Stomach smooth muscle (tissue), 2 donors: ENCODE data around the gene BMP10.

Experiments used
- H3K27ac ChIP-seq: one replicate; pipeline ENCODE4 v1.7.0; 2013; ENCODE audit warnings: mild to moderate bottlenecking, low read length, inconsistent platforms
- H3K27me3 ChIP-seq, 2 donors: one replicate each; pipeline ENCODE4 v1.7.0; 2013; ENCODE audit warnings: low read length in 2 of 2; ENCODE audit not compliant: insufficient read depth in 2 of 2, control insufficient read depth in 1 of 2
- H3K36me3 ChIP-seq, 2 donors: one replicate each; pipeline ENCODE4 v1.7.0; 2013; ENCODE audit warnings: low read length in 2 of 2; ENCODE audit not compliant: control insufficient read depth in 2 of 2, insufficient read depth in 2 of 2
- H3K4me1 ChIP-seq: one replicate; pipeline ENCODE4 v1.7.0; 2013; ENCODE audit warnings: low read length; ENCODE audit not compliant: control insufficient read depth, insufficient read depth
- H3K4me3 ChIP-seq, 2 donors: one replicate each; pipeline ENCODE4 v1.7.0; 2013; ENCODE audit warnings: low read length in 2 of 2
- H3K9ac ChIP-seq, 2 donors: one replicate each; pipeline ENCODE4 v1.7.0; 2013; ENCODE audit warnings: low read length in 2 of 2, mild to moderate bottlenecking in 1 of 2
- H3K9me3 ChIP-seq, 2 donors: one replicate each; pipeline ENCODE4 v1.7.0; 2013; ENCODE audit warnings: low read length in 2 of 2; ENCODE audit not compliant: control insufficient read depth in 2 of 2
- donor health status: healthy.
- donor health status: Pancreatic carcinoma.

Gene BMP10, protein sequence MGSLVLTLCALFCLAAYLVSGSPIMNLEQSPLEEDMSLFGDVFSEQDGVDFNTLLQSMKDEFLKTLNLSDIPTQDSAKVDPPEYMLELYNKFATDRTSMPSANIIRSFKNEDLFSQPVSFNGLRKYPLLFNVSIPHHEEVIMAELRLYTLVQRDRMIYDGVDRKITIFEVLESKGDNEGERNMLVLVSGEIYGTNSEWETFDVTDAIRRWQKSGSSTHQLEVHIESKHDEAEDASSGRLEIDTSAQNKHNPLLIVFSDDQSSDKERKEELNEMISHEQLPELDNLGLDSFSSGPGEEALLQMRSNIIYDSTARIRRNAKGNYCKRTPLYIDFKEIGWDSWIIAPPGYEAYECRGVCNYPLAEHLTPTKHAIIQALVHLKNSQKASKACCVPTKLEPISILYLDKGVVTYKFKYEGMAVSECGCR

DNA sequence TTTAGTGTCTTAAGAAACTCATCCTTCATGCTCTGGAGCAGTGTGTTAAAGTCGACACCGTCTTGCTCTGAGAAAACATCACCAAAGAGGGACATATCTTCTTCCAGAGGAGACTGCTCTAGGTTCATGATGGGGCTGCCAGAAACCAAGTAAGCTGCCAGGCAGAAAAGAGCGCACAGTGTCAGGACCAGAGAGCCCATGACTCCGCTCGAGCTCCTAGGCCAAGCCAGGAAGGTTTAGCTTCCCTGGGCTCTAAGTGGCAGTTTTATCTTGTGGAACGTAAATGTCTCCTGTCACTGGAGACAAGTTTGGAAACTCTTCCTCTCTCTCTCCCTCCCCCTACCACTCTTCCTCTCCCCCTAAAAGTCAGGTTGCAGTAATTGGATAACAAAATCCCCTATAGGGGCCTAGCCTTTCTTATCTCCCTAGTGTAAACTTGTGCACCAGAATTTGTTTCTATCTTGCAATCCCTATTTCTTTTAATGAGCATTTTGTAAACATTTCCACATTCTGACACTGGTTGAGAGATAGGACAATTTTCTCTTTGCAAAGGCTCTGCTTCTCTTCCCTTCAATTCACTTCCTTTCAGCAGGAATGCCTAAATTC is at the start of gene BMP10:
BMP10 (minus strand) TSS at position 239 of the 606 bp plus-strand sequence; CDS start at position 200, 39 bp downstream.
- no peak within 1 kb of the TSS for H3K27ac ChIP-seq
- no peaks in the 10 kb centered on the region for H3K27me3 ChIP-seq

DNA sequence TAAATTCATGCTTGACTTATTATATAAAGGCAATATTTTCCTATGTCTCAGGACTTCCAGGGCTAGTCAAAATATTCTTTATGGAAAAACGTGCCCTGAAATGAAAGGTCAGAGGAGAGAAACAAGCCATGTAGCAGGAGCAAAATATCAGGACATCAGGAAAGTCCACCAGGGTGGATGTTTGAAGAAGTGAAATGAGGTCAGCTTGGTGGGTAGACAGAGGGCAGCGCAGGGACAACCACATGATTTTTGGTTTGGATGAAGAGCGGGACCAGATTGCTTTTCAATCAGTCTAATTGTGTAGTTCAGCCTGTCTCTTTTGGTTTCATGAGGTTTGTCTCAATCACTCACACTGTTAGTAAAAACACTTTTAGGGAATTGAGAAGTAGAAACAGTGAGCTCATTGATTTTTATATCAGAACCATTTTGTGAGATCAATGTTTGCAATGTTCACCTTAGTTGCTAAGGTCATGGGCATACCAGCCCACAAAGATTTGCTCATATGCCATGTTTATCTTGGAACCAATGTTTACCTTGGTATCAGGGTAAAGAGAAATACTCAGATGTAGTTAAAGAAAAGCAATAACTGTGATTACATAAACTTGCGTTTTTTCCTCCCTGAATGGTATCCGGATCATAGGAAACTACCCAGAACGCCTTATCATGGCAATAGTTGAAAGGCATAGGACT is 49.4 kb upstream of the BMP10 start:
- Histone ChIP-seq H3K9ac (no peak overlapping the region), H3K4me1 (peaks cover 4% of the 10 kb centered on the region), H3K9me3 (no peaks in the 10 kb centered on the region), H3K27ac (no peak overlapping the region), H3K27me3 (no peaks in the 10 kb centered on the region), H3K4me3 (no peak overlapping the region), H3K36me3 (no peaks in the 10 kb centered on the region)

More for the DNA sequence above, at the start of gene BMP10:
- no peaks in the 10 kb centered on the region for H3K4me1 ChIP-seq
- H3K36me3 ChIP-seq: no peaks in the 10 kb centered on the region
- no peak within 1 kb of the TSS for H3K4me3 ChIP-seq
- no peak within 1 kb of the TSS for H3K9ac ChIP-seq
- H3K9me3 ChIP-seq: no peaks in the 10 kb centered on the region

DNA sequence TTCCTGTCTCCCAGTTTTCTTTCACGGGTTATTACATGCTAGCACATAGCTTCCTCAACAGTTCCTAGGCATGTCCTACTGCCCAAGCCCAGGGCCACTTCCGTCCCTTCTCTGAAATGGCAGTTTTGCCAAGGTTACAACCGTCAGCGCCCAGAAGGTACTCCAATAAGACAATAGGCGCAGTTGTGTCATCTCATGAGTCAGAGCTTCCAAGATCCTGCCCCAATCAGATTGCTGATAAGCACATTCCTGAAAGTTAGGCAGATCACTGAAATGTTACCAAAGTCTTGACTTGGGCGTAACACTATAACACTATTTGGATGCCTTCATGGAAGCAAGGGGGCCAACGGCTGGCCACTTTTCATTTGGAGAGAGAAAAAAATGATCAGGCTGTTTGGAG is 47.3 kb upstream of the BMP10 start:
- peaks cover 4% of the 10 kb centered on the region for H3K4me1 ChIP-seq
- H3K36me3 ChIP-seq: no peaks in the 10 kb centered on the region
- no peaks in the 10 kb centered on the region for H3K9me3 ChIP-seq
- no peak overlapping the region for H3K27ac ChIP-seq
- no peak overlapping the region for H3K4me3 ChIP-seq
- H3K9ac ChIP-seq: no peak overlapping the region
- no peaks in the 10 kb centered on the region for H3K27me3 ChIP-seq

DNA sequence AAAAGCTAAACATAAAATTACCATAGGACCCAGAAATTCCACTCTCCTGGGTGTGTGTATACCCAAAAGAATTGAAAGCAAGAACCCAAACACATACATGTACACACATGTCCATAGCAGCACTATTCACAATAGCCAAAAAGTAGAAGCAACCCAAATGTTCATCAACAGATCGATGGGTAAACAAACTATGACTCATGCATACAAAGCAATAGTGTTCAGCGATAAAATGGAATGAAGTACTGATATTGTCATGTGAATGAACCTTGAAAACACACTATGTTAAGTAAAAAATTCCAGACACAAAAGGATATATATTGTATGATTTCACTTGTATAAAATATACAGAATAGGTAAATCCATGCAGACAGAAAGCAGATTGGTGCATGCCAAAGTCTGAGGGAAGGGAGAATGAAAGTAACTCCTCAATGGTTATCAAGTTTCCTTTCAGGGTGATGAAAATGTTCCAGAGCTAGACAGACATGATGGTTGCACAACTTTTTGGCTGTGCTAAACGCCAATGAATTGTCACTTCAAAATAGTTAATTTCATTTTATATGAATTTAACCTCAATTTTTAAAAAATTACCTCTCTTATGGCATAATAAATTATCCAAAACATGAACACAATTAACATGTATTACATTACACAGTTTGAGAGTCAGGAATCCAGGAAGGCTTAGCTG is 46.0 kb upstream of the BMP10 start:
- H3K4me3 ChIP-seq: no peak overlapping the region
- no peaks in the 10 kb centered on the region for H3K27me3 ChIP-seq
- H3K9me3 ChIP-seq: no peaks in the 10 kb centered on the region
- no peak overlapping the region for H3K27ac ChIP-seq
- no peak overlapping the region for H3K9ac ChIP-seq
- peaks cover 4% of the 10 kb centered on the region for H3K4me1 ChIP-seq
- no peaks in the 10 kb centered on the region for H3K36me3 ChIP-seq

DNA sequence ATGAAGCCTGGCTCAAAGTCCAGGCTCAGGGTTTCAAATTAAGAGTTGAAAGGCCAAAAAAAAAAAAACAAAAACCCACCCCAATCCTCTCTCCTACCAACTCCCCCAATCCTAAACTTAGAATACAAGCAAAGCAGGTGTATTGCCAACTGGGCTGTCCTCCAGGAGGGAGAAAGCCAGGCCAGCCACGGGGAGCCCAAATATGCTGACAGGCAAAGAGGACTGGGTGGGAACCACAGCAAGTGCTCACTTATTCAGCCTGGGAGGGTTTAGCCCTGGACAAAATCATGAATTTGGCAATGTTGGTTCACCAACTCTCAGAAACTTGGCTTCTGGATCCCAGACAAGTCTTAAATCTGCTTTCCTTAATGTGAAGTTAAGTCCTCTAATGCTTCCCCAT is 45.0 kb upstream of the BMP10 start:
- Histone ChIP-seq H3K27ac (peak overlapping the region; percentile 12), H3K36me3 (no peaks in the 10 kb centered on the region), H3K27me3 (no peaks in the 10 kb centered on the region), H3K9me3 (no peaks in the 10 kb centered on the region), H3K4me1 (peaks cover 4% of the 10 kb centered on the region), H3K9ac (no peak overlapping the region), H3K4me3 (no peak overlapping the region)

DNA sequence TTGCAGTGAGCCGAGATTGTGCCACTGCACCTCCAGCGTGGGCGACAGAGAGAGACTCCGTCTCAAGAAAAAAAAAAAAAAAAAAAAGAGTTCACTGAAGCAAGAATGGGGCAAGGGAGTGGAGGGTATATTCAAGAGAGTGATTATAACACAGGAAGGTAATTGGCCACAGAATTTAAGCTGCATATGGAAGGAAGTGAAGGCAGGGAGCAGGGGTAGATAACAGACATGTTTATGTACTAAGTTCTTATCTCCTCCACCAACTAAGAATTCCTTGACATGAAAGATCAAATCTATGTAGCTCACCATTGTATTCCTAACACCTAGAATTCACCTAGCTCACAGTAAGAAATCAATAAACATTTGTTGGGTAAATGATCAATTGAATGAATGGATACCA is 44.2 kb upstream of the BMP10 start:
- H3K27ac ChIP-seq: no peak overlapping the region
- H3K4me1 ChIP-seq: peaks cover 4% of the 10 kb centered on the region

DNA sequence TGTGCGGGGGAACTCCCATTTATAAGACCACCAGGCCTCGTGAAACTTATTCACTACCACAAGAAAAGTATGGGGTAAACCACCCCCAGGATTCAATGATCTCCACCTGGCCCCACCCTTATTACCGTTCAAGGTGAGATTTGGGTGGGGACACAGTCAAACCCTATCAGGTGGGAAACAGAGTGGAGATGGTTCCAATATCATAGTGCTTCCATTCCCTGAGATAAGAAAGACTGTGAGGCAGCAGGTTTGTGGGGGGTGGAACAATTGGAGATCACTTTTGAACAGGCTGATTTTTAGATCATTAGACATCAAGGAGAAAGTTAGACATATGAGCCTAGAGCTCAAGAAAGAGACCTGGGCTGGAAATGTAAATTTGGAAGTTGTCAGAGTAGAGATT is 42.2 kb upstream of the BMP10 start:
- Histone ChIP-seq H3K4me1 (peaks cover 11% of the 10 kb centered on the region), H3K9ac (no peak overlapping the region), H3K4me3 (no peak overlapping the region), H3K27ac (no peak overlapping the region), H3K9me3 (no peaks in the 10 kb centered on the region), H3K27me3 (no peaks in the 10 kb centered on the region), H3K36me3 (no peaks in the 10 kb centered on the region)

More for the DNA sequence above, 44.2 kb upstream of the BMP10 start:
- Histone ChIP-seq H3K4me3 (no peak overlapping the region), H3K9ac (no peak overlapping the region), H3K36me3 (no peaks in the 10 kb centered on the region), H3K9me3 (no peaks in the 10 kb centered on the region), H3K27me3 (no peaks in the 10 kb centered on the region)

DNA sequence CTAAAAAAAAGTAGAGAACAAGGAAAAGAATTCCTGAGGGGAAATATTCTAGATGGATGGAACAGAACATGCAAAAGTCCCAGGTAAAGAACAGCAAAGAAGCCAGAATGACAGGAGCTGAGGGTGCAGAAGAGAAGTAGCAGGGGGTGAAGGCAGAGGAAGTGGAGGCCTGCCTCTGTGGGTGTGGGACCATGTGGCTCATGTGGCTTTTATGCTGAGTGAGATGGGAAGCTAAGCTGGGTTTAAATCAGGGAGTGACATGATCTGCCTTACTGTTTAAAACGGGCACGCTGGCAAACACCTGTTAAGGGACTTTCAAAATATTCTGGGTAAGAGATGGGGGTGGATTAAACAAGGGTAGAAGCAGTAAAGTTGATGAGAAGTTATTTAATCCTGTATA is 41.5 kb upstream of the BMP10 start:
- H3K27me3 ChIP-seq: no peaks in the 10 kb centered on the region
- peaks cover 14% of the 10 kb centered on the region for H3K4me1 ChIP-seq
- no peaks in the 10 kb centered on the region for H3K36me3 ChIP-seq
- no peak overlapping the region for H3K4me3 ChIP-seq
- no peak overlapping the region for H3K27ac ChIP-seq
- no peaks in the 10 kb centered on the region for H3K9me3 ChIP-seq
- H3K9ac ChIP-seq: no peak overlapping the region

DNA sequence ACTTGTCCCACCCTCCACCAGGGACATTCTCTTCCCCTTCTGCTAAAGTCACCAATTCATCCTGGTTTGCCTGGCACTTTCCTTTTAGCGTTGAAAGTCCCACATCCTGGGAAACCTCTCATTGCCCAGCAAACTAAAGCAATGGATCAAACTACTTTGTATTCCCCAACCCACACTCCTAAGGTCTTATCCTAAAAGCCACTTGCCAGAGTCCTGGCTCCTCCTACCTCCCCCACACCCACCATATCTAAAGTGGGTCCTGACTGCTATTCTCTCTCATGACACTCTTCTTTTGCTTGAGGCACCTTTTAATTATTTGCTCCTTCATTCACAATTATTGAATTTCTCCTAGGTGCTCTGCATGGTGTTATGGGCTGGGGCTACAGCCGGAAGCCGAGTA is 40.9 kb upstream of the BMP10 start:
- Histone ChIP-seq H3K4me1 (peaks cover 14% of the 10 kb centered on the region), H3K27ac (no peak overlapping the region), H3K36me3 (no peaks in the 10 kb centered on the region), H3K27me3 (no peaks in the 10 kb centered on the region), H3K9ac (no peak overlapping the region), H3K9me3 (no peaks in the 10 kb centered on the region), H3K4me3 (no peak overlapping the region)

DNA sequence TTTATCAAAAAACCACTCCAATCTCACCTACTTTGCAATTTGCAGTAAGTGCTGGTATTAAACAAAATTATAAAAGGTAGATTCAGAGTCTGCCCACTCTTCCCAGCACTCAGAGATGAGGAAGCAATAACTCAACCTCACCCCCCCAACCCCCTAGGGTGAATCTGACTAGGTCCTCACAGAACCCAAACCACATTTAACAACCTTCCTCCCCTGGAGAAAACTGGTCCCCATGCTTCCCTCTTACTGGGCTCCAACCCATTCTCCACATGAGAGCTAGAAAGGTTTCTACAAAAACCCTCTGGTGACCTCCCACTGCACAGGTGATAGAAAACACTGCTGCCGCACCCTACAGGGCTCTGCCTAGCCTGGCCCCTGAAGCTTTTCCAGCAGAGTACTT is 40.5 kb upstream of the BMP10 start:
- H3K9ac ChIP-seq: no peak overlapping the region
- H3K27me3 ChIP-seq: no peaks in the 10 kb centered on the region
- peaks cover 14% of the 10 kb centered on the region for H3K4me1 ChIP-seq

More for the DNA sequence above, 40.5 kb upstream of the BMP10 start:
- Histone ChIP-seq H3K27ac (no peak overlapping the region), H3K4me3 (no peak overlapping the region), H3K36me3 (no peaks in the 10 kb centered on the region), H3K9me3 (no peaks in the 10 kb centered on the region)
